ENCODE results near the gene CEP112.

The CEP112 gene

GRCh38 chr17:65920996-65921395 lies 270.9 kb downstream of the CEP112 start:
- DNase-seq, result no peak

- DNase-seq, result no peak
Measured at GRCh38 chr17:65918916-65919315, 273.0 kb downstream of the CEP112 start.

GRCh38 chr17:65918500-65918899 lies 273.4 kb downstream of the CEP112 start:
- DNase-seq, result no peak

- no peak for DNase-seq
Measured at GRCh38 chr17:65917560-65917959, 274.4 kb downstream of the CEP112 start.

- DNase-seq, result no peak
Measured at GRCh38 chr17:65916425-65916824, 275.5 kb downstream of the CEP112 start.

- no peak for DNase-seq
Measured at GRCh38 chr17:65914784-65915342, 277.1 kb downstream of the CEP112 start.

GRCh38 chr17:65913326-65913850 lies 278.5 kb downstream of the CEP112 start:
- no peak for DNase-seq

GRCh38 chr17:65910836-65911235 lies 281.1 kb downstream of the CEP112 start:
- DNase-seq, result no peak

GRCh38 chr17:65902831-65903522 lies 289.0 kb downstream of the CEP112 start:
- DNase-seq, result no peak

- DNase-seq, result no peak
Measured at GRCh38 chr17:65902155-65902554, 289.8 kb downstream of the CEP112 start.

- DNase-seq, result no peak
Measured at GRCh38 chr17:65901394-65901793, 290.5 kb downstream of the CEP112 start.

GRCh38 chr17:65900216-65900615 lies 291.7 kb downstream of the CEP112 start:
- DNase-seq, result no peak

GRCh38 chr17:65898651-65899050 lies 293.3 kb downstream of the CEP112 start:
- no peak for DNase-seq

- DNase-seq, result no peak
Measured at GRCh38 chr17:65896889-65897288, 295.0 kb downstream of the CEP112 start.

GRCh38 chr17:65895969-65896368 lies 296.0 kb downstream of the CEP112 start:
- no peak for DNase-seq

- DNase-seq, result no peak
Measured at GRCh38 chr17:65893692-65894279, 298.1 kb downstream of the CEP112 start.

- no peak for DNase-seq
Measured at GRCh38 chr17:65892912-65893377, 299.0 kb downstream of the CEP112 start.

- DNase-seq, result no peak
Measured at GRCh38 chr17:65891231-65891735, 300.6 kb downstream of the CEP112 start.

- no peak for DNase-seq
Measured at GRCh38 chr17:65888649-65889048, 303.3 kb downstream of the CEP112 start.

- DNase-seq, result no peak
Measured at GRCh38 chr17:65886315-65887245, 305.4 kb downstream of the CEP112 start.

GRCh38 chr17:65885541-65886312 lies 306.2 kb downstream of the CEP112 start:
- no peak for DNase-seq

- no peak for DNase-seq
Measured at GRCh38 chr17:65876985-65877384, 314.9 kb downstream of the CEP112 start.
